Sigmoid colon (tissue), 7 donors: Measurements from ENCODE around the gene FRS3. TPM values are rescaled to one million over a fixed set of nuclear protein-coding genes. Genes with fewer than 3 reads are reported as not detected.

ENCODE experiments used
- DNase-seq: peaks from one replicate; pipeline ENCODE4 v3.0.0-alpha.2; 2019
- H3K27ac ChIP-seq, 4 donors: fragments of 200-600 bp; sonication (generic); one replicate each; pipeline ENCODE4 v1.5.1; 2016 to 2019; ENCODE audit warnings: mild to moderate bottlenecking in 1 of 4
- H3K27me3 ChIP-seq, 3 donors: fragments of 200-600 bp; sonication (generic); one replicate each; pipeline ENCODE4 v1.5.1; 2019; ENCODE audit warnings: mild to moderate bottlenecking in 1 of 3
- H3K36me3 ChIP-seq, 4 donors: fragments of 200-600 bp; sonication (generic); one replicate each; pipeline ENCODE4 v1.5.1; 2016 to 2019
- H3K4me1 ChIP-seq, 4 donors: fragments of 200-600 bp; sonication (generic); one replicate each; pipeline ENCODE4 v1.5.1; 2017 to 2019
- H3K4me3 ChIP-seq, 4 donors: fragments of 200-600 bp; sonication (generic); one replicate each; pipeline ENCODE4 v1.5.1; 2017 to 2019; ENCODE audit warnings: mild to moderate bottlenecking in 2 of 4, moderate library complexity in 1 of 4
- H3K9me3 ChIP-seq, 4 donors: fragments of 200-600 bp in 3 of 4; sonication (generic) in 3 of 4; one replicate each; pipeline versions ENCODE4 v1.5.1 to v1.6.1; 2013 to 2019
- EP300 ChIP-seq, 4 donors: sonication (generic); formaldehyde crosslinking; IDR thresholded peaks; one replicate each; pipeline ENCODE4 v1.6.1; 2017; ENCODE audit warnings: antibody characterized with exemption in 4 of 4
- POLR2A ChIP-seq, 2 donors: fragments of 450-650 bp; IDR thresholded peaks; one replicate each; pipeline ENCODE4 v1.6.1; 2016; ENCODE audit warnings: antibody characterized with exemption in 2 of 2, mild to moderate bottlenecking in 2 of 2, moderate library complexity in 2 of 2
- POLR2AphosphoS5 ChIP-seq, 4 donors: sonication (generic); formaldehyde crosslinking; IDR thresholded peaks; one replicate each; pipeline ENCODE4 v1.6.1; 2017; ENCODE audit warnings: antibody characterized with exemption in 4 of 4
- WGBS, 2 donors: extraction: QIAGEN DNeasy Blood & Tissue Kit; methylation state at CpG; one replicate each; pipeline ENCODE4 v1.1.7; 2013; 5-methylcytosine and 5-hydroxymethylcytosine counted together
- intact Hi-C: fragments of 100-400 bp; cut with DNase I; formaldehyde crosslinking; loops from one replicate; pipeline ENCODE4 v1.15.1; 2023
- polyA plus RNA-seq, 3 donors: library from polyadenylated mRNA; stranded (reverse); fragments of 200-250 nt; gene quantifications; one replicate each; pipeline ENCODE4 v1.2.3, GENCODE V29; 2013
- total RNA-seq, 4 donors: library from RNA; depleted of rRNA; stranded (reverse); fragments of >200 nt; gene quantifications; one replicate each; pipeline ENCODE4 v1.1.0, GENCODE V29; 2016
- TF ChIP-seq, protein P1 (sequence below), 4 experiments: fragments of 450-650 bp in 3 of 4; fragments of 200-600 bp in 1 of 4; IDR thresholded peaks; one replicate each; pipeline ENCODE4 v1.5.1; 2016 to 2019; ENCODE audit warnings: antibody characterized with exemption in 4 of 4, mild to moderate bottlenecking in 3 of 4, moderate library complexity in 2 of 4
- donor health status: healthy with polysubstance abuse.
- donor health status: Bipolar disorder and iron deficiency.
- donor health status: healthy.

The FRS3 gene
- total and polyA plus RNA-seq, 7 donors: 1.6 to 4.9 (median 4.6) TPM

DNA sequence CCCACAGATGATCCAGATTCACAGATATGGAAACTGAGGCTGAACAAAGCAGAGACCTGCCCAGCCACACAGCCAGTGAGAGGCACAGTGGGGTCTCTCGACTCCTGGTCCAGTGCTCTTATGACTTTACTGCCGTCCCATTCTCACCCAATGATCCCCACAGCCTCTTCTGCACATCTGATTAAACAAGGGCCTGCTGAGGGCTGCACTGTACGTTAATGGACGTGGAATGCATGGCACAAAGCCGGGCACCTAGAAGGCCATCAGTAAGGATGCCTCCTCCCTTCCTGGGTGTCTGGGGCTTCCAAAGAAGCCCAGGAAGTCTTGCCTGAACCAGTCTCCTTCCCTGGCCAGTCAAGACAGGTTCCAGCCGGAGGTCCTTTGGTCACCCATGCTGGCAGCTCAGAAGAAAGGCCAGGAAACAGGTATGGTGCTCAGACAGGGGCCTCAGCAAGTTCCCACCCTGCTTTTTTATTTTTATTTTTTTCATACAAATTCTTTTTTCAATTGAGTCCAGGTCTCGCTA, 48.1 kb downstream of the FRS3 start:
- no peak overlapping the region for H3K27ac ChIP-seq
- no peak for DNase-seq
- no peaks in the 10 kb centered on the region for H3K9me3 ChIP-seq
- peaks cover 0 to 6% (median 0%) of the 10 kb centered on the region in 4 donors for H3K36me3 ChIP-seq
- no peaks in the 10 kb centered on the region for H3K27me3 ChIP-seq
- WGBS, 2 donors: 88 to 91% methylated on average over 7 of the region's 7 CpGs
- no peak for TF ChIP-seq POLR2AphosphoS5 (IDR thresholded peaks at IDR 0.05)
- TF ChIP-seq EP300 (IDR thresholded peaks at IDR 0.05): no peak
- TF ChIP-seq, protein P1, sequence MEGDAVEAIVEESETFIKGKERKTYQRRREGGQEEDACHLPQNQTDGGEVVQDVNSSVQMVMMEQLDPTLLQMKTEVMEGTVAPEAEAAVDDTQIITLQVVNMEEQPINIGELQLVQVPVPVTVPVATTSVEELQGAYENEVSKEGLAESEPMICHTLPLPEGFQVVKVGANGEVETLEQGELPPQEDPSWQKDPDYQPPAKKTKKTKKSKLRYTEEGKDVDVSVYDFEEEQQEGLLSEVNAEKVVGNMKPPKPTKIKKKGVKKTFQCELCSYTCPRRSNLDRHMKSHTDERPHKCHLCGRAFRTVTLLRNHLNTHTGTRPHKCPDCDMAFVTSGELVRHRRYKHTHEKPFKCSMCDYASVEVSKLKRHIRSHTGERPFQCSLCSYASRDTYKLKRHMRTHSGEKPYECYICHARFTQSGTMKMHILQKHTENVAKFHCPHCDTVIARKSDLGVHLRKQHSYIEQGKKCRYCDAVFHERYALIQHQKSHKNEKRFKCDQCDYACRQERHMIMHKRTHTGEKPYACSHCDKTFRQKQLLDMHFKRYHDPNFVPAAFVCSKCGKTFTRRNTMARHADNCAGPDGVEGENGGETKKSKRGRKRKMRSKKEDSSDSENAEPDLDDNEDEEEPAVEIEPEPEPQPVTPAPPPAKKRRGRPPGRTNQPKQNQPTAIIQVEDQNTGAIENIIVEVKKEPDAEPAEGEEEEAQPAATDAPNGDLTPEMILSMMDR (IDR thresholded peaks at IDR 0.05): no peak
- peaks cover 0 to 67% (median 53%) of the 10 kb centered on the region in 4 donors for H3K4me1 ChIP-seq
- intact Hi-C loops: no loop called here
- no peak overlapping the region for H3K4me3 ChIP-seq

DNA sequence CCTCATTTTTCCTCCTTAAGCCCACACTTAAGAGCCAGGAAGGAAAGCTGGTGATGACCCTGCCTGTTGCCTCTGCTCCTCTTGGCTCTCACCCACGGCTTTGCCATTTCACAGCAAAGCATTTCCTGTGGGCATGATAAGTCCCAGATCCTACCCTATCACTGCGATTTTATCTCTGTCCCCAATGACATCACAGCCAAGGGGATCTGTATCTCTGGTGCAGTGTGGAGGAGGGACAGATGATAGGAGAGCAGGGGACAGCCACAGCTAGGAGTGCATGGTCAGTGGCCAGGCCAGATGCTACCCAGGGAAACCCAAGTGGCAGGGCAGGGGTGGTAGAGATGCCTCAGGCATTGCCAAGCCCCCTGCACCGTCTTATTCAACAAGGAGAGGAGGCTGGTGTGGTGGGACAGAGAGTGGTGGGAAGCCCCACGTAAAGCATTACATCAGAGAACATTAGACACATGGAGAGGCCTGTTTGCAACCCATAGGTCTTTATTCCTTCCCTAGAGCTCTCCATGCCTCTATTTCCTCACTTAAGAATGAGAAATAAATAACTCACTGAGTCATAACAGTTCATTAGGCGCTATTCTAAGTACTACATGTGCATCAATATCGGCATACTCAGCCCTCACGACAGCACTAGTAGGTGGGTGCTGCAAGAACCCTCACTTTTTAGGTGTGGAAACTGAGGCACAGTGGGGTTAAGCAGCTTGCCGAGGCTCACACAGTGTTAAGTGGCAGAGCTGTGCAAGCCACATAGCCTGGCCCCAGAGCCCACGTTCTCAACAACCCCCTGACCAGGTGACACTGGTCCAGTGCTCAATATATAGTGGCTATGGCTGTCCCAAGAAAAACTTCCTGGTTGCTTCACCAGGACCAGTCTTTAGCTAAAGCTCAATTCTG, 48.9 kb downstream of the FRS3 start:
- Histone ChIP-seq H3K4me3 (no peak overlapping the region), H3K27me3 (no peaks in the 10 kb centered on the region), H3K9me3 (no peaks in the 10 kb centered on the region), H3K27ac (no peak overlapping the region), H3K36me3 (peaks cover 0 to 6% (median 0%) of the 10 kb centered on the region in 4 donors), H3K4me1 (peaks cover 0 to 63% (median 48%) of the 10 kb centered on the region in 4 donors)
- TF ChIP-seq, protein P1 (IDR thresholded peaks at IDR 0.05): no peak
- TF ChIP-seq POLR2A (IDR thresholded peaks at IDR 0.05): no peak
- no peak for TF ChIP-seq EP300 (IDR thresholded peaks at IDR 0.05)
- TF ChIP-seq POLR2AphosphoS5 (IDR thresholded peaks at IDR 0.05): no peak
- WGBS, 2 donors: 77 to 84% methylated on average over 9 of the region's 9 CpGs
- DNase-seq: no peak
- intact Hi-C loops: no loop called here

DNA sequence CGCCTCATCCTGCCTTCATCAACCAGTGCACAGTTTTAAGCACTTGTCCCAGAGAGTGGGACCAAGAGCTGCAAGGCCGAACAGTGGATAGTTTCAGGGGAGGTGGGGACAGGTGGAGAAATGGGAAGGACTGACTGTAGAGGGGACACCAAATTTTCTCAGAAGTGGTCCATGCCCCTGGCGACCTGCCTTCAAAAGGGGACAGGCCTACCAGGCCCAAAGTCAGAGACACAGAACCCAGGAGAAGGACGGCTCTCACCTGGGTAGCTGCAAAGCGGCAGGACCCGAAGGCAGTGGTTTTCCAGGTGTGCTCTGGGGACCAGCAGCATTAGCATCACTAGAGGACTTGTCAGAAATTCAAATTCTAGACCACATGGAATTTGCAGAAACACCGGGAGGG, 50.1 kb downstream of the FRS3 start:
- Histone ChIP-seq H3K9me3 (no peaks in the 10 kb centered on the region), H3K27ac (no peak overlapping the region), H3K27me3 (no peaks in the 10 kb centered on the region), H3K4me3 (no peak overlapping the region), H3K4me1 (peaks cover 0 to 69% (median 53%) of the 10 kb centered on the region in 4 donors), H3K36me3 (peaks cover 0 to 6% (median 0%) of the 10 kb centered on the region in 4 donors)
- WGBS, 2 donors: 87 to 95% methylated on average over 7 of the region's 7 CpGs
- TF ChIP-seq EP300 (IDR thresholded peaks at IDR 0.05) (no peak), POLR2AphosphoS5 (IDR thresholded peaks at IDR 0.05) (no peak), POLR2A (IDR thresholded peaks at IDR 0.05) (no peak)
- TF ChIP-seq, protein P1 (IDR thresholded peaks at IDR 0.05): no peak
- DNase-seq: no peak
- intact Hi-C loops: no loop called here

DNA sequence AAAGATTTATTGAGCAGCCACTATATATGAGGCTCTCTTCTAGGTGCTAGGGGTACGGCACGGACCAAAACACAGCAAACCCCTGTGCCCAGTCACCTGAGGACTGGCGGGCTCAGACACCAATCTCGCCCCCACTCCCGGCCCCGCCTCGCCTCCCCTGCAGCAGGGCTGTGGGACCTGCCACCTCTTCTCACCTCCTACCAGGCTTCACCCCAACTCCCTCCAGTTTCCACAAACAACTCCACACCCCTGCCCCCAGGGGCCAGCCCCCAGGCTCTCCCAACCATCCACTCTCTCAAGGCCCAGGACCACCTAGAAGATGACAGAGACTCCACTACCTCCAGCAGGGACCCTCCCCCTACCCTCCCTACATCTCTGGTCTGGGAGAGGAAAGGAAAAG, 50.7 kb downstream of the FRS3 start:
- no peak for DNase-seq
- Histone ChIP-seq H3K4me1 (peaks cover 0 to 76% (median 58%) of the 10 kb centered on the region in 4 donors), H3K36me3 (peaks cover 0 to 6% (median 0%) of the 10 kb centered on the region in 4 donors), H3K27ac (no peak overlapping the region), H3K4me3 (no peak overlapping the region), H3K27me3 (no peaks in the 10 kb centered on the region), H3K9me3 (no peaks in the 10 kb centered on the region)
- no peak for TF ChIP-seq POLR2AphosphoS5 (IDR thresholded peaks at IDR 0.05)
- no peak for TF ChIP-seq EP300 (IDR thresholded peaks at IDR 0.05)
- TF ChIP-seq, protein P1 (IDR thresholded peaks at IDR 0.05): no peak
- TF ChIP-seq POLR2A (IDR thresholded peaks at IDR 0.05): no peak
- intact Hi-C loops: no loop called here
- WGBS, 2 donors: 44 to 78% methylated on average over 7 of the region's 7 CpGs
